Osteocyte (in vitro differentiated cells): ENCODE measurements around the gene TBX3. TPM values are rescaled to one million over a fixed set of nuclear protein-coding genes. Genes with fewer than 3 reads are reported as not detected.
"Not testable (repeated sequence)": the region's sequence is repeated elsewhere in the genome, so short reads cannot be mapped to it uniquely, and the experiment has no call there.

Source experiments
- DNase-seq: peaks from one replicate; pipeline ENCODE4 v3.0.0; 2021; ENCODE audit warnings: mixed read lengths; ENCODE audit not compliant: unreplicated experiment; ENCODE audit errors: extremely low spot score
- H3K27ac Mint-ChIP-seq: one replicate; pipeline ENCODE4 v1.8.0; 2021; ENCODE audit warnings: mild to moderate bottlenecking, mixed read lengths; ENCODE audit not compliant: unreplicated experiment
- H3K27me3 Mint-ChIP-seq: one replicate; pipeline ENCODE4 v1.8.0; 2021; ENCODE audit warnings: mixed read lengths; ENCODE audit not compliant: unreplicated experiment
- H3K36me3 Mint-ChIP-seq: one replicate; pipeline ENCODE4 v1.8.0; 2021; ENCODE audit warnings: mixed read lengths; ENCODE audit not compliant: unreplicated experiment
- H3K4me1 Mint-ChIP-seq: one replicate; pipeline ENCODE4 v1.8.0; 2021; ENCODE audit warnings: mixed read lengths; ENCODE audit not compliant: unreplicated experiment
- H3K4me3 Mint-ChIP-seq: one replicate; pipeline ENCODE4 v1.8.0; 2021; ENCODE audit warnings: mild to moderate bottlenecking, moderate library complexity, mixed read lengths; ENCODE audit not compliant: unreplicated experiment
- H3K9me3 Mint-ChIP-seq: one replicate; pipeline ENCODE4 v1.8.0; 2021; ENCODE audit warnings: mixed read lengths; ENCODE audit not compliant: unreplicated experiment
- total RNA-seq: library from RNA; stranded (reverse); gene quantifications from 2 replicates; pipeline ENCODE4 v1.2.1, GENCODE V29; 2021
- TF ChIP-seq, protein P1 (sequence below): fragments of 200-600 bp; sonication (generic); IDR thresholded peaks from 2 replicates; pipeline ENCODE4 v1.5.0; 2021; ENCODE audit warnings: antibody characterized with exemption, mild to moderate bottlenecking, moderate library complexity

The TBX3 gene
- total RNA-seq, 1 donor from 2014 or later: 0.91 TPM

- Mint-ChIP-seq H3K4me1 (no peaks in the 10 kb centered on the region), H3K27me3 (no peaks in the 10 kb centered on the region), H3K9me3 (no peaks in the 10 kb centered on the region), H3K36me3 (no peaks in the 10 kb centered on the region), H3K4me3 (no peak overlapping the region), H3K27ac (no peak overlapping the region)
- TF ChIP-seq, protein P1, sequence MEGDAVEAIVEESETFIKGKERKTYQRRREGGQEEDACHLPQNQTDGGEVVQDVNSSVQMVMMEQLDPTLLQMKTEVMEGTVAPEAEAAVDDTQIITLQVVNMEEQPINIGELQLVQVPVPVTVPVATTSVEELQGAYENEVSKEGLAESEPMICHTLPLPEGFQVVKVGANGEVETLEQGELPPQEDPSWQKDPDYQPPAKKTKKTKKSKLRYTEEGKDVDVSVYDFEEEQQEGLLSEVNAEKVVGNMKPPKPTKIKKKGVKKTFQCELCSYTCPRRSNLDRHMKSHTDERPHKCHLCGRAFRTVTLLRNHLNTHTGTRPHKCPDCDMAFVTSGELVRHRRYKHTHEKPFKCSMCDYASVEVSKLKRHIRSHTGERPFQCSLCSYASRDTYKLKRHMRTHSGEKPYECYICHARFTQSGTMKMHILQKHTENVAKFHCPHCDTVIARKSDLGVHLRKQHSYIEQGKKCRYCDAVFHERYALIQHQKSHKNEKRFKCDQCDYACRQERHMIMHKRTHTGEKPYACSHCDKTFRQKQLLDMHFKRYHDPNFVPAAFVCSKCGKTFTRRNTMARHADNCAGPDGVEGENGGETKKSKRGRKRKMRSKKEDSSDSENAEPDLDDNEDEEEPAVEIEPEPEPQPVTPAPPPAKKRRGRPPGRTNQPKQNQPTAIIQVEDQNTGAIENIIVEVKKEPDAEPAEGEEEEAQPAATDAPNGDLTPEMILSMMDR: no peak
- no peak for DNase-seq
Observed at GRCh38 chr12:114721266-114721665, 37.3 kb upstream of the TBX3 start.

DNA sequence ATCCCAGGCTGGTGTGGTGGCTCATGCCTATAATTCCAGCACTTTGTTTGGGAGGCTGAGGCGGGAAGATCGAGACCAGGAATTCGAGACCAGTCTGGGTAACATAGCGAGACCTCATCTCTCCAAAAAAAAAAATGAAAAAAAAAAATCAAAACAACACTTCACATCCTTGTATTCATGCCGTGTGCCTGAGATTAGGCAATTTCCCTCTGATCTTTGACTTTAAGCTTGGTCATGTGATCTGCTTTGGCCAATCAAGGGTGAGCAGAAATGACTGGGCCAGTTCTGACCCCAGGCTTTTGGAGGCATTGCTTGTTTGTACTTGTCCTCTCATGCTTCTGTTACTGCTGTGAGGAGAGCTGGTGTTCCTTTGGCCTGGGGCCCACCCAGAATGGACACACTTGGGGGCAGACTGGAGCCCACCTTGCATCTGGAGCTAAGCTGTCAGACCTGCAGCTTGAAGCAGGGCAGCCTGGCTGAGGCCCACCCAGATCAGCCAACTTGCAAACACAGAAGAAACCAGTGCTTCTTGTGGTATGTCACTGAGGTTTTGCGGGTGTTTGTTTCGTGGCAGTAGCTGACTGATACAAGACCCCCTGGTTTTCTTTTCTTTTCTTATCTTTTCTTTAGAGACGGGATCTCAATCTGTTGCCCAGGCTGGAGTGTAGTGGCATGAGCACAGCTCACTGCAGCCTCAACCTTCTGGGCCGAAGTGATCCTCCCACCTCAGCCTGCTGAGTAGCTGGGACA is 29.7 kb upstream of the TBX3 start:
- Mint-ChIP-seq H3K36me3 (no peaks in the 10 kb centered on the region), H3K4me1 (no peaks in the 10 kb centered on the region), H3K27me3 (peaks cover 23% of the 10 kb centered on the region), H3K9me3 (no peaks in the 10 kb centered on the region), H3K27ac (no peak overlapping the region), H3K4me3 (no peak overlapping the region)
- DNase-seq: no peak
- TF ChIP-seq, protein P1: no peak

DNA sequence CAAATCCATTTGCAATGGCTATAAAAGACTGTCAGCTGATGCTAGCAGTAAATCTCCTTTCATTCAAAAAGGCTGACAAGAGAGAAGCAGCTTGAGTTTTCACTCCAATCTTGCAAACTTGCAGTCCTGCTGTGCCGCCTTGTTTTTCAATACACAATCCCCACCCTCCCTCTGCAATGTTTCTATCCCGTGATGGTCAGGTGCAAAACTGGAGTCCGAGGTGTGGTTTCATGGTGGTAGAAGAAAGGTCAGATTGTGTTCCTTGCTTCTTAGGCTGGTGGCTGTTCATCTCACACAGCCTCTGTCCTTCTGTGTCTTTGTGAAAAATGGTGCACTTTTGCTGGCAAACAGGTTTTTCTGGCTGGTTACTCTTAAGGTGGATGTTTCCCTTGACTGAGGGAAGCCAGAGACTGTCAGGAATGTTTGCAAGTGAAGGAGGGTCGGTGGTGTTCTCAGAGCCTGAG is 27.7 kb upstream of the TBX3 start:
- H3K4me3 Mint-ChIP-seq: no peak overlapping the region
- peaks cover 23% of the 10 kb centered on the region for H3K27me3 Mint-ChIP-seq
- DNase-seq: no peak
- no peaks in the 10 kb centered on the region for H3K4me1 Mint-ChIP-seq
- no peaks in the 10 kb centered on the region for H3K36me3 Mint-ChIP-seq
- no peaks in the 10 kb centered on the region for H3K9me3 Mint-ChIP-seq
- TF ChIP-seq, protein P1: no peak
- no peak overlapping the region for H3K27ac Mint-ChIP-seq

DNA sequence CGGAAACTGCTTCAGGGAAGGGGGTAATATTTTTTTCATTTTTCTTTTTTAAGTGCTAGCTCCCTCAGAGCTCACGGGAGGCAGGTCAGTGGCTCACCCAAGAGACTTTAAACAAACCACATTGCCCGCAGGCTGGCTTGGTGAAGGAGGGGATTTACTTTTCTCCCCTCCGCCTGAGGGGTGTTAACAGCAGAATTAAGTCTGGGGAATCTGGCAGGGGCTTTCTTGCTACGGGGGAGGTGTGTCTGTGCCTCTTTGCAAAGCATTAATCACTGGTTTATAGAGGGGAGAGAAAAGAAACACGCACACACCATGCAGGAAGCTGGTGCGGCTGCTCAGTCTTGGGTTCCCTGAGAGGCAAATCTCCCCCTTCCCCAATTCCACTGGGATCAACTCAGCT is 26.2 kb upstream of the TBX3 start:
- TF ChIP-seq, protein P1: no peak
- Mint-ChIP-seq H3K4me1 (no peaks in the 10 kb centered on the region), H3K36me3 (no peaks in the 10 kb centered on the region), H3K27me3 (peaks cover 23% of the 10 kb centered on the region), H3K4me3 (no peak overlapping the region), H3K27ac (no peak overlapping the region), H3K9me3 (no peaks in the 10 kb centered on the region)
- no peak for DNase-seq

- Mint-ChIP-seq H3K36me3 (no peaks in the 10 kb centered on the region), H3K4me1 (peaks cover 1% of the 10 kb centered on the region), H3K9me3 (no peaks in the 10 kb centered on the region), H3K4me3 (no peak overlapping the region), H3K27ac (no peak overlapping the region), H3K27me3 (peaks cover 24% of the 10 kb centered on the region)
- TF ChIP-seq, protein P1: no peak
- DNase-seq: no peak
Observed at GRCh38 chr12:114709112-114709511, 25.1 kb upstream of the TBX3 start.

DNA sequence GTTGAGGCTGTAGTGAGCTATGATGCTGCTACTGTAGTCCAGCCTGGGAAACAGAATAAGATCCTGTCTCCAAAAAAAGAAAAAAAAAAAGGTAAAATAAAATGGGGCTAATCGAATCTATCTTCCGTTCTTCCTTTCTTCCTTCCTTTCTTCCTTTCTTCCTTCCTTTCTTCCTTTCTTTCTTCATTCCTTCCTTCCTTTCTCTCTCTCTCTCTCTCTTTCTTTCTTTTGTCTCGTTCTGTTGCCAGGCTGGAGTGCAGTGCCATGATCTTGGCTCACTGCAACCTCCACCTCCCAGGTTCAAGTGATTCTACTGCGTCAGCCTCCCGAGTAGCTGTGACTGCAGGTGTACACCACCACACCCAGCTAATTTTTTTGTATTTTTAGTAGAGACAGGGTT is 24.6 kb upstream of the TBX3 start:
- not testable (repeated sequence) for H3K4me3 Mint-ChIP-seq, H3K27ac Mint-ChIP-seq

More for the DNA sequence above, 24.6 kb upstream of the TBX3 start:
- H3K9me3 Mint-ChIP-seq, DNase-seq, H3K4me1 Mint-ChIP-seq, H3K36me3 Mint-ChIP-seq: not testable (repeated sequence)
- peaks cover 27% of the 10 kb centered on the region for H3K27me3 Mint-ChIP-seq
